CD8-positive, alpha-beta memory T cell (primary cell): ENCODE data around the gene ENTPD6. TPM values are rescaled to one million over a fixed set of nuclear protein-coding genes. Genes with fewer than 3 reads are reported as not detected.
A peak's percentile ranks its signal among the peaks of the same experiment; 100 is the strongest.
"Not testable (repeated sequence)": the region's sequence is repeated elsewhere in the genome, so short reads cannot be mapped to it uniquely, and the experiment has no call there.

Source experiments
- CTCF ChIA-PET: fragments of 350-600 bp; sonication (Branson Sonifier 250); formaldehyde crosslinking; loops from one replicate; lab custom pipeline; 2021; ENCODE audit warnings: antibody characterized with exemption; lab: Charles Lee
- POLR2A ChIA-PET: fragments of 350-600 bp; sonication (Branson Sonifier 250); formaldehyde crosslinking; loops from one replicate; lab custom pipeline; 2021; ENCODE audit warnings: antibody characterized with exemption; lab: Charles Lee
- DNase-seq, 5 donors: peaks; one replicate each; pipeline versions ENCODE4 v3.0.0 to v3.0.0-alpha.2; 2020 to 2022; ENCODE audit warnings: mixed read lengths in 1 of 5
- H3K27ac ChIP-seq: one replicate; pipeline ENCODE4 v1.7.0; 2013; ENCODE audit warnings: low read depth, mild to moderate bottlenecking, low read length, moderate library complexity
- H3K27me3 ChIP-seq: 2 replicates; pipeline ENCODE4 v1.7.0; 2013; ENCODE audit warnings: low read length, mild to moderate bottlenecking; ENCODE audit not compliant: insufficient read depth, poor library complexity, severe bottlenecking
- H3K36me3 ChIP-seq: 2 replicates; pipeline ENCODE4 v1.7.0; 2013; ENCODE audit warnings: mild to moderate bottlenecking, low read length, moderate library complexity; ENCODE audit not compliant: insufficient read depth
- H3K4me1 ChIP-seq: 2 replicates; pipeline ENCODE4 v1.7.0; 2013; ENCODE audit warnings: mild to moderate bottlenecking, low read length, moderate library complexity; ENCODE audit not compliant: insufficient read depth
- H3K4me3 ChIP-seq: 2 replicates; pipeline ENCODE4 v1.7.0; 2013; ENCODE audit warnings: mild to moderate bottlenecking, low read length
- H3K9me3 ChIP-seq: 2 replicates; pipeline ENCODE4 v1.7.0; 2013; ENCODE audit warnings: mild to moderate bottlenecking, low read length
- H3K27ac Mint-ChIP-seq, 8 donors: one replicate each; pipeline ENCODE4 v1.8.0; 2020 to 2021; ENCODE audit warnings: mixed read lengths in 8 of 8, mild to moderate bottlenecking in 6 of 8, inconsistent platforms in 3 of 8, moderate library complexity in 3 of 8
- H3K27me3 Mint-ChIP-seq, 2 donors: one replicate each; pipeline ENCODE4 v1.8.0; 2020 to 2021; ENCODE audit warnings: mixed read lengths in 2 of 2, mild to moderate bottlenecking in 1 of 2, moderate library complexity in 1 of 2
- H3K36me3 Mint-ChIP-seq, 3 donors: one replicate each; pipeline ENCODE4 v1.8.0; 2020 to 2021; ENCODE audit warnings: mixed read lengths in 3 of 3, inconsistent platforms in 1 of 3, mild to moderate bottlenecking in 1 of 3
- H3K4me1 Mint-ChIP-seq, 3 donors: one replicate each; pipeline ENCODE4 v1.8.0; 2020 to 2021; ENCODE audit warnings: mixed read lengths in 3 of 3, inconsistent platforms in 1 of 3, mild to moderate bottlenecking in 1 of 3
- H3K4me3 Mint-ChIP-seq, 7 donors: one replicate each; pipeline ENCODE4 v1.8.0; 2020 to 2021; ENCODE audit warnings: mixed read lengths in 7 of 7, mild to moderate bottlenecking in 6 of 7, moderate library complexity in 4 of 7, inconsistent platforms in 2 of 7
- H3K9me3 Mint-ChIP-seq, 5 donors: one replicate each; pipeline ENCODE4 v1.8.0; 2020 to 2022; ENCODE audit warnings: mixed read lengths in 5 of 5, mild to moderate bottlenecking in 3 of 5, moderate library complexity in 2 of 5, inconsistent platforms in 1 of 5
- polyA plus RNA-seq: library from polyadenylated mRNA; unstranded; fragments of 300-500 nt; fragmentation: Illumina TruSeq; gene quantifications from one replicate; pipeline ENCODE4 v1.2.3, GENCODE V29; 2021
- total RNA-seq, 2 experiments: library from RNA; stranded (reverse); gene quantifications; one replicate each; pipeline ENCODE4 v1.2.3, GENCODE V29; 2021

Gene ENTPD6
- total and polyA plus RNA-seq, 3 experiments from 2014 or later = 36.2 to 47.0 (median 44.2) TPM

DNA sequence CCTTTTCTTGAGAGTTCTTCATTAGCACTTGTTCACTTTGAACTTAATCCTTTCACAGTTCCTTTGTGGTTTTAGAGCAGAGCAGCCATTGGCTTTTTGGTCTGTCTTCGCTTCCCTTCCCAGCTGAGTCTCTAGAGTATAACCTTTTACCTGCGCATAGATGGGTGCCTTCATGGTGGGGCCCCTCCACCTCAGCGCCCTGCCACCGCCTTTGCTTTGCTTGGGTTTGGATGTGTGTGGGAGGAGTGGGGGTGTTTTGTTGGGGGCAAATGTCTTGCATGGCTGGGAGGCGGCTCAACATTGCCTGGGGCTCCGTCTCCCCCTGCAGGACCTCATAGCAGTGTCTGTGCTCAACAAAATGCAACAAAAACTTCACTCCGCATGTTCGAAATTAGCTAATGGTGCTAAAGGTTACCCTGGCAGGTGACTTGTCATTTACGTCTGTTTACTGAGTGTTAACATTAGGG is 64.3 kb downstream of the ENTPD6 start:
- Mint-ChIP-seq H3K27me3 (no peaks in the 10 kb centered on the region), H3K27ac (peak overlapping the region in 2 of 8 donors; percentile 66 to 83), H3K4me3 (peak overlapping the region in 1 of 7 donors; percentile 27), H3K36me3 (peaks cover 7 to 33% (median 31%) of the 10 kb centered on the region in 3 donors), H3K9me3 (no peaks in the 10 kb centered on the region), H3K4me1 (peaks cover 17 to 37% (median 18%) of the 10 kb centered on the region in 3 donors)
- ChIA-PET POLR2A (no interaction called here), CTCF (no interaction called here)
- Histone ChIP-seq H3K4me1 (peaks cover 16% of the 10 kb centered on the region), H3K27me3 (no peaks in the 10 kb centered on the region), H3K27ac (no peak overlapping the region), H3K36me3 (no peaks in the 10 kb centered on the region), H3K9me3 (no peaks in the 10 kb centered on the region), H3K4me3 (no peak overlapping the region)
- peak in 1 of 5 donors; percentile 71 for DNase-seq

DNA sequence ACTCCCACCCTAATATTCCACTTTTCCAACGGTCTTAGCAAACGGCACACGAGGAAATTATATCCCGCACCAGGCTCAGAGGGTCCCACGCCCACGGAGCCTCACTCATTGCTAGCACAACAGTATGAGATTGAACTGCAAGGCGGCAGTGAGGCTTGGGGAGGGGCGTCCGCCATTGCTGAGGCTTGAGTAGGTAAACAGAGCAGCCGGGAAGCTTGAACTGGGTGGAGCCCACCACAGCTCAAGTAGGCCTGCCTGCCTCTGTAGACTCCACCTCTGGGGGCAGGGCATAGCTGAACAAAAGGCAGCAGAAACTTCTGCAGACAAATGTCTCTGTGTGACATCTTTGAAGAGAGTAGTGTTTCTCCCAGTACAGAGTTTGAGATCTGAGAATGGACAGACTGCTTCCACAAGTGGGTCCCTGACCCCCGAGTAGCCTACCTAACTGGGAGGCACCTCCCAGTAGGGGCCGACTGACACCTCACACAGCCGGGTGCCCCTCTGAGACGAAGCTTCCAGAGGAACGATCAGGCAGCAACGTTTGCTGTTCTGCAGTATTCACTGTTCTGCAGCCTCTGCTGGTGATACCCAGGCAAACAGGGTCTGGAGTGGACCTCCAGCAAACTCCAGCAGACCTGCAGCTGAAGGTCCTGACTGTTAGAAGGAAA is 65.4 kb downstream of the ENTPD6 start:
- H3K27me3 Mint-ChIP-seq, H3K27ac ChIP-seq, CTCF ChIA-PET, H3K9me3 Mint-ChIP-seq, H3K4me3 Mint-ChIP-seq, POLR2A ChIA-PET, H3K27me3 ChIP-seq, H3K9me3 ChIP-seq, H3K4me3 ChIP-seq, H3K36me3 ChIP-seq: not testable (repeated sequence)
- peaks cover 7 to 33% (median 31%) of the 10 kb centered on the region in 3 donors for H3K36me3 Mint-ChIP-seq
- peak overlapping the region in 1 of 8 donors; percentile 33 for H3K27ac Mint-ChIP-seq
- DNase-seq = peak in 1 of 5 donors; percentile 68
- peaks cover 17 to 36% (median 18%) of the 10 kb centered on the region in 3 donors for H3K4me1 Mint-ChIP-seq
- H3K4me1 ChIP-seq = peaks cover 16% of the 10 kb centered on the region

DNA sequence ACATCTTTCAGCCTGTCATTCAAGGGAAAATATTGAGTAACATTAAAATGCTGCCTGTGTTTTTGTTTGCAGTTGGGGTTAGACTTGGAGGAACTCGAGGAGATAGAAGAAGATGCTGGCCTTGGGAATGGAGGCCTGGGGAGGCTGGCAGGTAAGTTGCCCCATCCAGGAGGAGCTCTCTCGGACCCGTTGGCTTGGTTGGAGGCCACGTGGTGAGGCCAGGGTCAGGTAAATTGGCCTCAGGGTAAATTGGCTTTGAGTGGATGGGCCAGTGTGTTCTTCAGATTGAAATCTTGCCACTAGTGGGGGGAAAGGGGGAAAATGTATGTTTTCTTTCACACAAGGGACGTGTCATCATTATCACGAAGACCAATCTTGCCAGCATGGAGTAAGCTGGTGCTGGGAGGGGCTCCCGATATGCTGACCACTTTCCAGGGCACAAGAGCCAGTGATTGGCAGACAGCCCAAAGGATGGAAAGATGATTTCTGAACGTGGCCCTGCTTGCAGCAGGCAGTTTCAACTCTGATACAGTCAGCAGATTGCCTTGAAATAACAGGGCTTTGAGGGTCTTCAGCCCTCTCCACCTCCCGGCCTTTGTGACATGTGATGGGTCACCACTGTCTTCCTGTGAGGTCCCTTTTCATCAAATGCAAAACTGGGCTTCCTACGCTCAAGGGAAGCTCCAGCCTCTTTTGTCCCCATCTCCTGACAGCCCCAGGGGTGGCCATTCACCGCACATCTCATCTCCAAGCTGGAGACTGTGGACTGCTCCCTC is 73.7 kb downstream of the ENTPD6 start:
- no peaks in the 10 kb centered on the region for H3K9me3 Mint-ChIP-seq
- H3K4me1 Mint-ChIP-seq = peaks cover 0 to 8% (median 7%) of the 10 kb centered on the region in 3 donors
- Histone ChIP-seq H3K4me1 (no peaks in the 10 kb centered on the region), H3K27me3 (no peaks in the 10 kb centered on the region), H3K36me3 (peaks cover 5% of the 10 kb centered on the region), H3K27ac (no peak overlapping the region), H3K9me3 (no peaks in the 10 kb centered on the region), H3K4me3 (no peak overlapping the region)
- ChIA-PET CTCF (no interaction called here), POLR2A (no interaction called here)
- H3K36me3 Mint-ChIP-seq = peaks cover 8 to 50% (median 18%) of the 10 kb centered on the region in 3 donors
- H3K4me3 Mint-ChIP-seq = no peak overlapping the region
- DNase-seq = no peak
- no peaks in the 10 kb centered on the region for H3K27me3 Mint-ChIP-seq
- peak overlapping the region in 1 of 8 donors; percentile 11 for H3K27ac Mint-ChIP-seq

DNA sequence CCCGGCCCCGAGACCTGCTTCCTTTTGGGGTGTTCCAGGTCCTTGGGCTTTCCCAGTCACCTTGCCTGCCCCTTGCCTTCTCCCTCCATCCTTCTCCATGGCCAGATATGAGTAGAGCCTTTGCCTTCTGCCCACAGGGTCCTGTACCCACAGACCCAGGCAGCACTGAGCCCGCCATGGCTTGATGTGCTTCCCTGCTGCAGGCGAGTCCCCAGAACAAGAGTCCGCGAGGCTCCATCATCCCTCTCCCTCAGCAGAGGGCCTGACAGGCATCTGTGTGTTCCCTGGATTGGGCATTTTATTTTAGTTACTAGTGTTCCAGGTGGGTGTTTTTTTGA is 74.3 kb downstream of the ENTPD6 start:
- no peak for DNase-seq
- no peaks in the 10 kb centered on the region for H3K9me3 Mint-ChIP-seq
- H3K27me3 Mint-ChIP-seq = no peaks in the 10 kb centered on the region
- peaks cover 0 to 8% (median 7%) of the 10 kb centered on the region in 3 donors for H3K4me1 Mint-ChIP-seq
- Histone ChIP-seq H3K36me3 (peaks cover 5% of the 10 kb centered on the region), H3K4me1 (no peaks in the 10 kb centered on the region), H3K9me3 (no peaks in the 10 kb centered on the region), H3K27me3 (no peaks in the 10 kb centered on the region), H3K27ac (no peak overlapping the region), H3K4me3 (no peak overlapping the region)
- peaks cover 4 to 56% (median 18%) of the 10 kb centered on the region in 3 donors for H3K36me3 Mint-ChIP-seq
- CTCF ChIA-PET = no interaction called here
- peak overlapping the region in 1 of 8 donors; percentile 51 for H3K27ac Mint-ChIP-seq
- POLR2A ChIA-PET = no interaction called here
- no peak overlapping the region for H3K4me3 Mint-ChIP-seq

DNA sequence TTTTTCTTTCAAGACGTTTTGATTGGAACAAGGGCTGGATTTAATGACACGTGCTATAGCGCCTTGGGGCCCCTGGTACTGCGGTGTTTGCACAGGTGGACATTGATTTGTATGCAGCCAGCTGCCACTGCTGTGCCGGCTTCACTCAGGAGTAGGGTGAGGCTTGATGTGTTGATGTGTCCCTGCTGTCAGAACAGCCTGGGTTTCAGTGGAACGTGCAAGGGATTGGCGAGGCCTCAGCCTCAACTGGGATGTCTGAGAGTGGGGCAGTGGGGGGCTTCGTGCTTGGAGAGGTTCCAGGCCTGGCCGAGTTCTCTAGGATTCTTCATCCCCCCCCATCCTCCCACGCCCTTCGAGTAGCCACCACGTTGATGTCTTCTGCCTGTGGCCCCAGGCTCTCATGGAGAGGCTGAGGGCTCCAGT is 75.3 kb downstream of the ENTPD6 start:
- Histone ChIP-seq H3K9me3 (no peaks in the 10 kb centered on the region), H3K36me3 (peaks cover 5% of the 10 kb centered on the region), H3K27me3 (no peaks in the 10 kb centered on the region), H3K4me1 (no peaks in the 10 kb centered on the region), H3K27ac (no peak overlapping the region), H3K4me3 (no peak overlapping the region)
- DNase-seq = no peak
- CTCF ChIA-PET = no interaction called here
- POLR2A ChIA-PET = no interaction called here
- no peak overlapping the region for H3K4me3 Mint-ChIP-seq
- H3K27me3 Mint-ChIP-seq = no peaks in the 10 kb centered on the region
- peaks cover 8 to 66% (median 22%) of the 10 kb centered on the region in 3 donors for H3K36me3 Mint-ChIP-seq
- no peaks in the 10 kb centered on the region for H3K9me3 Mint-ChIP-seq
- H3K4me1 Mint-ChIP-seq = peaks cover 0 to 8% (median 7%) of the 10 kb centered on the region in 3 donors
- no peak overlapping the region for H3K27ac Mint-ChIP-seq

DNA sequence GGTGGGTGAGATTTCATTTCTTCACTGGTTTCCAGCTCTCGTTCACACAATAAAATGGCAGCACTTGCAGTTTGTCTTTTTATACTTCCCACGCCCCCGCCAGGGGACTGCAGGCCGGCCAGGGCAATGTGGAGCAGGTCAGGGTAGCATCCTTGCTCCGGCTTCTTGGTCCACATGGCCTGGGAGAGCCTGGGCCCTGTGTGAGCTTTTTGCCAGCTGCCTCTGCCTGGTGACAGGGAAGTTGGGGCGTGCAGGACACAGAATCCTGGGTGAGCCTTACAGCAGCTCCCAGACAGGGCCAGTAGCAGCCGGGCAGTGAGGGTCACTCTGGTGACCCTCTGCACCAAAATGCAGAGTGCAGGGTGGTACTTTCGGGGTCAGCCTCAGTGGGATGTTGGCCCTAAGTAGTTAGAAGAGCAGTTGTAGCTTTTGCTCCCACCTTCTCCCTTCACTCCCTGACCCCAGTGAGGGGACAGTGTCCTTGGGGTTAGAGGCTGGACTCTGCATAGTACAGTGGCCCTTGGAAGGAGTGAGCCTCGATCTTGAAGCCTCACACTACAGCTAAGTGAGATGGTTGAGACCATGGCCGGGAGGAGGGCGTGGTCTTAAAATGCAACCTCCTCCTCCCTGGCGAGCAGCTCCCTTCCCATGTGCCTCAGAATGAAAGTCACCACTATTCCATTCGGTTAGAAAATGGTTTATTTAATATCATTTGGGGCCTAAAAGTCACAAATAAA is 76.1 kb downstream of the ENTPD6 start:
- H3K9me3 Mint-ChIP-seq = no peaks in the 10 kb centered on the region
- H3K27me3 Mint-ChIP-seq = no peaks in the 10 kb centered on the region
- peaks cover 0 to 6% (median 6%) of the 10 kb centered on the region in 3 donors for H3K4me1 Mint-ChIP-seq
- no peaks in the 10 kb centered on the region for H3K9me3 ChIP-seq
- H3K27ac Mint-ChIP-seq = no peak overlapping the region
- ChIA-PET CTCF (no interaction called here), POLR2A (no interaction called here)
- peaks cover 5% of the 10 kb centered on the region for H3K36me3 ChIP-seq
- peaks cover 8 to 72% (median 22%) of the 10 kb centered on the region in 3 donors for H3K36me3 Mint-ChIP-seq
- no peak overlapping the region for H3K4me3 ChIP-seq
- no peaks in the 10 kb centered on the region for H3K27me3 ChIP-seq
- no peak overlapping the region for H3K27ac ChIP-seq
- H3K4me1 ChIP-seq = no peaks in the 10 kb centered on the region
- no peak for DNase-seq
- H3K4me3 Mint-ChIP-seq = no peak overlapping the region

DNA sequence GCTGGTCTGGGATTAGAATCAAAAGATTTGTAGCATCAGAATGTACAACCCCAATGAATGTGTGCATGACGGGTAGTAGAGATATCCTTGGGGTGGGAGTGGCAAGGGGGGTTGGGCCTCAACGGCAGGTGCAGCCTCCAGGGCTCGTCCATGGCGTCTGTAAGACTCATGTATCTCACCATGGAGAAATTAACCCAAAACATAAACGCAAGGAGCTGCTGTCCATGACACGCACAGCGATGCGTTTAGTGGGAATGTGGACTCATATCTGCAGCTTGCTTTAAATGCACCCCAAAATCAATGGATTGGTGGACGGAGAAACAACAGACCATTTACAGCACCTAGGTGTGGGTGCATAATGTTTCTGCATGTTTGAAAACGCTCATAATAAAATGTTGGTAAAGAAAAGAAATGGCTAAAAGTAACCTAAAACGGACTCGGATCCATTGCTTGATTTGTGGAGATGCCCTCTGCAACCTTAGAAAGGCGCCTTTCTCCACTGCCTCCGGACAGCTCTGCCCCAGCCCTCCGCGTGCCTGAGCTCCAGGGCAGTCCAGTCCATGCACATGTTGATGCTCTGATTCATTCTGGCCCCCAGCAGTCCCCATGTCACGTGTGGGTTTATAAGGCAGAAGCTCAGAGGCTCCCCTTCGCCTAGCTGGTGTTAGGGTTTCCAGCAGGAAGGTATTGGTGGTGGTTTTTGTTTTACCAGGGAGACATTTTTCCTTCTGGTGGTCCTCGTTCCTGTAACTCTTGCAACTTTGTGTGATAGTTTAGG is 76.9 kb downstream of the ENTPD6 start:
- Mint-ChIP-seq H3K27ac (no peak overlapping the region), H3K36me3 (peaks cover 8 to 79% (median 19%) of the 10 kb centered on the region in 3 donors), H3K9me3 (no peaks in the 10 kb centered on the region), H3K27me3 (no peaks in the 10 kb centered on the region), H3K4me3 (no peak overlapping the region), H3K4me1 (no peaks in the 10 kb centered on the region)
- Histone ChIP-seq H3K27ac (no peak overlapping the region), H3K4me3 (no peak overlapping the region), H3K9me3 (no peaks in the 10 kb centered on the region), H3K4me1 (no peaks in the 10 kb centered on the region), H3K27me3 (no peaks in the 10 kb centered on the region), H3K36me3 (peaks cover 6% of the 10 kb centered on the region)
- ChIA-PET CTCF (no interaction called here), POLR2A (no interaction called here)
- DNase-seq = no peak
